Posterior vena cava (tissue), 2 donors: ENCODE measurements around the gene SFPQ. TPM values are rescaled to one million over a fixed set of nuclear protein-coding genes. Genes with fewer than 3 reads are reported as not detected.

ENCODE experiments used
- DNase-seq: peaks from one replicate; pipeline ENCODE4 v3.0.0-alpha.2; 2020; ENCODE audit warnings: low spot score
- intact Hi-C, 2 donors: fragments of 100-400 bp; cut with DNase I; formaldehyde crosslinking; loops; one replicate each; pipeline versions ENCODE4 v1.14.1 to v1.14.2; 2022 to 2023
- total RNA-seq, 2 donors: library from RNA; stranded (reverse); fragmentation: NEBNext Ultra II Directional; extraction: Animal tissue kit (Norgen Biotek cat#: 25700); gene quantifications; one replicate each; pipeline ENCODE4 v1.2.1, GENCODE V29; 2021
- donor health status: DM: yes; HTN: yes; CAD: no.
- donor health status: DM: yes; HTN: yes; CAD: no.

Gene SFPQ
- total RNA-seq, 2 donors from 2014 or later, result 143 to 170 TPM

- intact Hi-C loops, result no loop called here
- DNase-seq, result no peak
Measured at GRCh38 chr1:35191429-35192055, 1.4 kb downstream of the SFPQ start.

GRCh38 chr1:35190784-35191183 is 2.2 kb downstream of the SFPQ start:
- intact Hi-C loops, result no loop called here
- no peak for DNase-seq

GRCh38 chr1:35188578-35189392 is 4.2 kb downstream of the SFPQ start:
- intact Hi-C loops, result no loop called here
- no peak for DNase-seq

- no peak for DNase-seq
- intact Hi-C loops, result no loop called here
Measured at GRCh38 chr1:35187816-35188342, 5.1 kb downstream of the SFPQ start.

GRCh38 chr1:35186239-35186638 is 6.7 kb downstream of the SFPQ start:
- DNase-seq, result no peak
- intact Hi-C loops, result no loop called here

- intact Hi-C loops, result no loop called here
- no peak for DNase-seq
Measured at GRCh38 chr1:35185200-35185599, 7.7 kb downstream of the SFPQ start.

GRCh38 chr1:35184495-35185199 is 8.3 kb downstream of the SFPQ start:
- DNase-seq, result no peak
- intact Hi-C loops, result no loop called here

- intact Hi-C loops, result no loop called here
Measured at GRCh38 chr1:35181790-35182455, 11.0 kb downstream of the SFPQ start.

GRCh38 chr1:35180776-35181374 is 12.1 kb downstream of the SFPQ start:
- DNase-seq, result no peak

More at GRCh38 chr1:35181790-35182455, 11.0 kb downstream of the SFPQ start:
- DNase-seq, result no peak

GRCh38 chr1:35179908-35180307 is 13.0 kb downstream of the SFPQ start:
- intact Hi-C loops, result no loop called here
- no peak for DNase-seq

More at GRCh38 chr1:35180776-35181374, 12.1 kb downstream of the SFPQ start:
- intact Hi-C loops, result no loop called here

GRCh38 chr1:35178874-35179380 is 14.0 kb downstream of the SFPQ start:
- intact Hi-C loops, result no loop called here

GRCh38 chr1:35178295-35178695 is 14.7 kb downstream of the SFPQ start:
- DNase-seq, result no peak
- intact Hi-C loops, result no loop called here

More at GRCh38 chr1:35178874-35179380, 14.0 kb downstream of the SFPQ start:
- no peak for DNase-seq

GRCh38 chr1:35177237-35177786 is 15.6 kb downstream of the SFPQ start:
- no peak for DNase-seq
- intact Hi-C loops, result no loop called here

GRCh38 chr1:35175602-35176001 is 17.3 kb downstream of the SFPQ start:
- no peak for DNase-seq
- intact Hi-C loops, result no loop called here

GRCh38 chr1:35175098-35175576 is 17.8 kb downstream of the SFPQ start:
- DNase-seq, result no peak
- intact Hi-C loops, result no loop called here

GRCh38 chr1:35173909-35174540 is 18.9 kb downstream of the SFPQ start:
- DNase-seq, result no peak
- intact Hi-C loops, result no loop called here

- DNase-seq, result no peak
- intact Hi-C loops, result no loop called here
Measured at GRCh38 chr1:35173491-35173890, 19.5 kb downstream of the SFPQ start.

- intact Hi-C loops, result no loop called here
- DNase-seq, result no peak
Measured at GRCh38 chr1:35172022-35172421, 20.9 kb downstream of the SFPQ start.
